Mucosa of rectum (tissue), 2 donors: Measurements from ENCODE around the gene EEFSEC.

ENCODE experiments used
- H3K27ac ChIP-seq, 2 donors: one replicate each; pipeline ENCODE4 v1.7.0; 2013; ENCODE audit warnings: inconsistent platforms in 2 of 2, low read depth in 2 of 2, low read length in 2 of 2
- H3K27me3 ChIP-seq, 2 donors: one replicate each; pipeline ENCODE4 v1.7.0; 2013; ENCODE audit warnings: low read length in 2 of 2; ENCODE audit not compliant: control insufficient read depth in 2 of 2, insufficient read depth in 2 of 2
- H3K36me3 ChIP-seq, 2 donors: one replicate each; pipeline ENCODE4 v1.7.0; 2013; ENCODE audit warnings: low read length in 2 of 2; ENCODE audit not compliant: control insufficient read depth in 2 of 2, insufficient read depth in 2 of 2
- H3K4me1 ChIP-seq, 2 donors: one replicate each; pipeline ENCODE4 v1.7.0; 2013; ENCODE audit warnings: low read length in 2 of 2, mild to moderate bottlenecking in 1 of 2; ENCODE audit not compliant: control insufficient read depth in 2 of 2, insufficient read depth in 2 of 2
- H3K4me3 ChIP-seq, 2 donors: one replicate each; pipeline ENCODE4 v1.7.0; 2013; ENCODE audit warnings: low read length in 2 of 2
- H3K9ac ChIP-seq, 2 donors: one replicate each; pipeline ENCODE4 v1.7.0; 2013; ENCODE audit warnings: low read length in 2 of 2, low read depth in 1 of 2, mild to moderate bottlenecking in 1 of 2
- H3K9me3 ChIP-seq, 2 donors: one replicate each; pipeline ENCODE4 v1.7.0; 2013; ENCODE audit warnings: low read length in 2 of 2; ENCODE audit not compliant: control insufficient read depth in 2 of 2
- donor health status: healthy.
- donor health status: Normal muscosa, but diverticular disease.

The EEFSEC gene

GRCh38 chr3:128452678-128453275 is 299.5 kb downstream of the EEFSEC start:
- Histone ChIP-seq H3K4me3 (no peak overlapping the region), H3K27me3 (peaks cover under 1 to 11% of the 10 kb centered on the region in 2 donors), H3K36me3 (no peaks in the 10 kb centered on the region), H3K27ac (no peak overlapping the region), H3K9ac (no peak overlapping the region), H3K9me3 (no peaks in the 10 kb centered on the region), H3K4me1 (no peaks in the 10 kb centered on the region)

GRCh38 chr3:128453501-128454309 is 300.4 kb downstream of the EEFSEC start:
- no peak overlapping the region for H3K27ac ChIP-seq
- no peaks in the 10 kb centered on the region for H3K36me3 ChIP-seq
- H3K9ac ChIP-seq, result no peak overlapping the region
- peaks cover 0 to 11% of the 10 kb centered on the region in 2 donors for H3K27me3 ChIP-seq
- H3K4me3 ChIP-seq, result no peak overlapping the region
- H3K9me3 ChIP-seq, result no peaks in the 10 kb centered on the region
- no peaks in the 10 kb centered on the region for H3K4me1 ChIP-seq

- peaks cover 0 to 11% of the 10 kb centered on the region in 2 donors for H3K27me3 ChIP-seq
- no peaks in the 10 kb centered on the region for H3K9me3 ChIP-seq
- no peak overlapping the region for H3K9ac ChIP-seq
- no peaks in the 10 kb centered on the region for H3K36me3 ChIP-seq
- no peak overlapping the region for H3K27ac ChIP-seq
- no peak overlapping the region for H3K4me3 ChIP-seq
- H3K4me1 ChIP-seq, result no peaks in the 10 kb centered on the region
These were observed 301.0 kb downstream of the EEFSEC start for GRCh38 chr3:128454310-128454618.

GRCh38 chr3:128455116-128455515 is 301.8 kb downstream of the EEFSEC start:
- Histone ChIP-seq H3K27ac (no peak overlapping the region), H3K4me3 (no peak overlapping the region), H3K36me3 (no peaks in the 10 kb centered on the region), H3K27me3 (peaks cover 0 to 11% of the 10 kb centered on the region in 2 donors), H3K9ac (no peak overlapping the region), H3K9me3 (no peaks in the 10 kb centered on the region), H3K4me1 (no peaks in the 10 kb centered on the region)

- H3K4me3 ChIP-seq, result no peak overlapping the region
- H3K27ac ChIP-seq, result no peak overlapping the region
- no peak overlapping the region for H3K9ac ChIP-seq
- peaks cover 0 to 11% of the 10 kb centered on the region in 2 donors for H3K27me3 ChIP-seq
- H3K36me3 ChIP-seq, result no peaks in the 10 kb centered on the region
- no peaks in the 10 kb centered on the region for H3K4me1 ChIP-seq
- H3K9me3 ChIP-seq, result no peaks in the 10 kb centered on the region
These were observed 302.8 kb downstream of the EEFSEC start for GRCh38 chr3:128455786-128456748.

- Histone ChIP-seq H3K4me3 (no peak overlapping the region), H3K36me3 (no peaks in the 10 kb centered on the region), H3K27ac (no peak overlapping the region), H3K27me3 (peaks cover 0 to 11% of the 10 kb centered on the region in 2 donors), H3K9me3 (no peaks in the 10 kb centered on the region), H3K9ac (no peak overlapping the region), H3K4me1 (no peaks in the 10 kb centered on the region)
These were observed 303.8 kb downstream of the EEFSEC start for GRCh38 chr3:128456776-128457715.

GRCh38 chr3:128457937-128458336 is 304.7 kb downstream of the EEFSEC start:
- H3K9ac ChIP-seq, result no peak overlapping the region
- no peaks in the 10 kb centered on the region for H3K9me3 ChIP-seq
- H3K27me3 ChIP-seq, result peaks cover 0 to 11% of the 10 kb centered on the region in 2 donors
- no peaks in the 10 kb centered on the region for H3K4me1 ChIP-seq
- no peaks in the 10 kb centered on the region for H3K36me3 ChIP-seq
- H3K27ac ChIP-seq, result no peak overlapping the region
- no peak overlapping the region for H3K4me3 ChIP-seq
